Fibroblast of mammary gland (primary cell): ENCODE results near the gene ZBTB2.
"Not testable (repeated sequence)": the region's sequence is repeated elsewhere in the genome, so short reads cannot be mapped to it uniquely, and the experiment has no call there.

Experiments used
- DNase-seq: peaks from one replicate; pipeline ENCODE4 v3.0.0-alpha.2; 2010; ENCODE audit warnings: low read depth
- H3K4me3 ChIP-seq: 2 replicates; pipeline ENCODE4 v1.5.1; 2011; ENCODE audit warnings: low read depth, mild to moderate bottlenecking, low read length, moderate library complexity; ENCODE audit not compliant: control insufficient read depth
- CTCF ChIP-seq: conservative IDR thresholded peaks from 2 replicates; pipeline ENCODE4 v1.5.1; 2011; ENCODE audit warnings: low read depth, low read length, inconsistent platforms; ENCODE audit not compliant: control insufficient read depth, insufficient read depth

ZBTB2 gene

GRCh38 chr6:151385177-151385576 is 6.2 kb downstream of the ZBTB2 start:
- DNase-seq: no peak
- no peak for TF ChIP-seq CTCF
- H3K4me3 ChIP-seq: no peak overlapping the region

GRCh38 chr6:151384151-151384550 is 7.2 kb downstream of the ZBTB2 start:
- no peak for DNase-seq
- TF ChIP-seq CTCF: no peak
- H3K4me3 ChIP-seq: no peak overlapping the region

DNA sequence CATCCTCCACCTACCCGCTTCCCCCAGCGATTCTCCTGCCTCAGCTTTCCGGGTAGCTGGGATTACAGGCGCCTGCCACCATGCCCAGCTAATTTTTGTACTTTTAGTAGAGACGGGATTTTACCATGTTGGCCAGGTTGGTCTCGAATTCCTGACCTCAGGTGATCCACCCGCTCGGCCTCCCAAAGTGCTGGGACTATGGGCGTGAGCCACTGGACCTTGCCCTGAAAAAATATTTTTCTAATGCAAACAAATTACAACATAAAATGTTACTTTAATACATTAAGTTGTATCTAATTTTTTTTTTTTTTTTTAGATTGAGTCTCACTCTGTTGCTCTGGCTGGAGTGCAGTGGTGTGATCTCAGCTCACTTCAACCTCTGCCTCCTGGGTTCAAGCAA is 8.7 kb downstream of the ZBTB2 start:
- not testable (repeated sequence) for H3K4me3 ChIP-seq, DNase-seq

GRCh38 chr6:151381722-151382121 is 9.6 kb downstream of the ZBTB2 start:
- no peak for DNase-seq
- H3K4me3 ChIP-seq: no peak overlapping the region
- TF ChIP-seq CTCF: no peak

- no peak overlapping the region for H3K4me3 ChIP-seq
- DNase-seq: no peak
- no peak for TF ChIP-seq CTCF
These were observed 10.5 kb downstream of the ZBTB2 start for GRCh38 chr6:151380848-151381205.

DNA sequence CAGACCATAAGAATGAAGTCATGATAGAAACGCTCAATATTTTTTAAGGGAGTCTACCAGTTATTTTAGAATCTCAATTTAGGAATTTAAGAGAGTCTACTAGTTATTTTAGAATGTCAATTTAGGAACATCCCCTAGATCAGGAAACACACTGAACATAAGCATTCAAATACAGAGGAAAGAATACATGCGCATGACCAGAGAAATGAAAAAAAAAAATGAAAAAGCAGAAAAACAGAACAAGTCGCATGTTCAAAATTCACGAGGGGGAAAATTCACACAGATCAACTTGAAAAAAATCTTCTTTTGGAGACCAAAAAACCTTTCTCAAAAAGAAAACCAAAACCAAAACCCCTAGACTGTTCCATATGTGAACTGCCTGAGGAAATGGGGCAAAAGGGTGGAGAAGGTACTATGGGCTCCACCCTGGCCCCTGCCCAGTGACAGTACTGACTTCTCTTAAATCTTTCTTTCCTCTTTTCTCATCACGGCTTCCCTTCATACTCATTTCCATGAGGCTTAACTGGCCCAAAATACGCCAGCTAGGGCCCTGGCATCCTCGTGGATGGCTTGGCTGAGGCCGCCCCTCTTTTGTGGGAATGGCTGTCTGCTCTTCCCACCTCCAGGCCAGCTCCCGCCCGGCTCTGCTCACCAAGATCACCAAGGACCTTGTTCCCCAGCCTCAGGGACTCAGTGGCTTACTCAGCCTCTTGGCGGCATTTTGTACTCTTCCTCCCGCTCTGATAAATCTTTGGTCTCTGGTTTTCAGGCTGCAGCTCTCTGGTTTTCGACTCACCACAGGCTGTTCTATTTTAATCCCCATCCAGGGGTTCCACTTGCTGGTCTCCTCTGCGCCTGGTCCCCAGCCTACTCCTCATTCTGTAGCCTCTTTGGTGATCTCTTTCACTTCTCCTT is 11.2 kb downstream of the ZBTB2 start:
- H3K4me3 ChIP-seq: no peak overlapping the region
- no peak for TF ChIP-seq CTCF
- DNase-seq: no peak

GRCh38 chr6:151377095-151377494 is 14.3 kb downstream of the ZBTB2 start:
- no peak for TF ChIP-seq CTCF
- H3K4me3 ChIP-seq: no peak overlapping the region
- DNase-seq: no peak
